B cell (primary cell): ENCODE measurements around the gene SURF2. TPM values are rescaled to one million over a fixed set of nuclear protein-coding genes. Genes with fewer than 3 reads are reported as not detected.

Experiments used
- ATAC-seq: fragments of 200-7000 bp; cut with Tn5 transposase; one replicate; pipeline ENCODE4 v1.10.0; 2021; ENCODE audit warnings: low read depth, mild to moderate bottlenecking, moderate number of reproducible peaks, moderate library complexity
- CTCF ChIA-PET: fragments of 350-600 bp; sonication (Branson Sonifier 250); formaldehyde crosslinking; loops from one replicate; lab custom pipeline; 2021; ENCODE audit warnings: antibody characterized with exemption, inconsistent platforms; lab: Charles Lee
- POLR2A ChIA-PET: fragments of 350-600 bp; sonication (Branson Sonifier 250); formaldehyde crosslinking; loops from one replicate; lab custom pipeline; 2021; ENCODE audit warnings: antibody characterized with exemption; lab: Charles Lee
- DNase-seq: peaks from one replicate; pipeline ENCODE4 v3.0.0; 2013
- H2AFZ ChIP-seq: 2 replicates; pipeline ENCODE4 v1.6.1; 2012; ENCODE audit warnings: mild to moderate bottlenecking, low read depth, low read length; ENCODE audit not compliant: insufficient read depth, poor library complexity, severe bottlenecking
- H3K27ac ChIP-seq, 2 donors: 1 replicate in 1 of 2; 2 replicates in 1 of 2; pipeline ENCODE4 v1.5.1; 2012 to 2013; ENCODE audit warnings: low read length in 2 of 2, mild to moderate bottlenecking in 2 of 2, moderate library complexity in 1 of 2
- H3K27me3 ChIP-seq, 4 experiments: fragments of 200-600 bp in 1 of 4; sonication (generic) in 1 of 4; replicated peaks in 1 of 4; 1 replicate in 2 of 4; 2 replicates in 2 of 4; pipeline versions ENCODE4 v1.6.1 to v1.7.0; 2013 to 2016; ENCODE audit warnings: low read length in 3 of 4, mild to moderate bottlenecking in 2 of 4, mixed read lengths in 1 of 4, moderate library complexity in 1 of 4; ENCODE audit not compliant: insufficient read depth in 4 of 4, control insufficient read depth in 3 of 4; ENCODE audit errors: control extremely low read depth in 1 of 4
- H3K36me3 ChIP-seq, 2 experiments: replicated peaks in 1 of 2; 1 replicate in 1 of 2; 2 replicates in 1 of 2; pipeline versions ENCODE4 v1.6.1 to v1.7.1; 2013; ENCODE audit warnings: low read length in 1 of 2; ENCODE audit not compliant: insufficient read depth in 2 of 2, control insufficient read depth in 1 of 2; ENCODE audit errors: control extremely low read depth in 1 of 2, extremely low read depth in 1 of 2
- H3K4me1 ChIP-seq, 2 donors: fragments of 200-600 bp in 1 of 2; sonication (generic) in 1 of 2; 1 replicate in 1 of 2; 2 replicates in 1 of 2; pipeline versions ENCODE4 v1.5.1 to v1.6.1; 2013 to 2017; ENCODE audit warnings: low read length in 2 of 2; ENCODE audit not compliant: control insufficient read depth in 2 of 2, insufficient read depth in 2 of 2
- H3K4me2 ChIP-seq: replicated peaks from 2 replicates; pipeline ENCODE3; 2012; ENCODE audit warnings: mild to moderate bottlenecking, low read depth, low read length; ENCODE audit not compliant: poor library complexity, severe bottlenecking
- H3K4me3 ChIP-seq, 5 experiments: fragments of 200-600 bp in 1 of 5; sonication (generic) in 1 of 5; 1 replicate in 3 of 5; 2 replicates in 2 of 5; pipeline versions ENCODE4 v1.5.1 to v1.7.0; 2011 to 2016; ENCODE audit warnings: low read length in 4 of 5, mild to moderate bottlenecking in 4 of 5, low read depth in 2 of 5, control low read depth in 1 of 5, moderate library complexity in 1 of 5; ENCODE audit not compliant: insufficient read depth in 1 of 5; ENCODE audit errors: control extremely low read depth in 1 of 5, extremely low read depth in 1 of 5
- H3K79me2 ChIP-seq: fragments of 200-600 bp; sonication (generic); one replicate; pipeline ENCODE4 v1.6.0; 2016; ENCODE audit warnings: low read length; ENCODE audit not compliant: control insufficient read depth, insufficient read depth
- H3K9ac ChIP-seq: fragments of 200-600 bp; sonication (generic); 2 replicates; pipeline ENCODE4 v1.6.1; 2017; ENCODE audit warnings: mild to moderate bottlenecking, low read length, moderate library complexity
- H3K9me3 ChIP-seq, 3 donors: one replicate each; pipeline versions ENCODE4 v1.6.1 to v1.7.1; 2013; ENCODE audit warnings: low read length in 2 of 3; ENCODE audit not compliant: control insufficient read depth in 2 of 3, insufficient read depth in 1 of 3; ENCODE audit errors: control extremely low read depth in 1 of 3
- H4K20me1 ChIP-seq: 2 replicates; pipeline ENCODE4 v1.6.0; 2012; ENCODE audit warnings: mild to moderate bottlenecking, low read length; ENCODE audit not compliant: insufficient read depth, control insufficient read depth, poor library complexity, severe bottlenecking
- H3K27ac Mint-ChIP-seq: one replicate; pipeline ENCODE4 v1.8.0; 2021; ENCODE audit warnings: mixed read lengths
- H3K27me3 Mint-ChIP-seq: one replicate; pipeline ENCODE4 v1.8.0; 2021; ENCODE audit warnings: mixed read lengths
- H3K4me1 Mint-ChIP-seq: one replicate; pipeline ENCODE4 v1.8.0; 2021; ENCODE audit warnings: mixed read lengths
- H3K4me3 Mint-ChIP-seq: one replicate; pipeline ENCODE4 v1.8.0; 2021; ENCODE audit warnings: mixed read lengths
- H3K9me3 Mint-ChIP-seq: one replicate; pipeline ENCODE4 v1.8.0; 2022; ENCODE audit warnings: mixed read lengths; ENCODE audit not compliant: insufficient read depth
- EZH2 ChIP-seq: IDR thresholded peaks from 2 replicates; pipeline ENCODE4 v1.6.1; 2012; ENCODE audit warnings: borderline replicate concordance, low read depth, mild to moderate bottlenecking, moderate library complexity, low read length; ENCODE audit not compliant: insufficient read depth, poor library complexity, severe bottlenecking
- WGBS: methylation state at CpG from one replicate; pipeline ENCODE4 v1.1.5; 2013; ENCODE audit warnings: missing lambda C conversion rate; ENCODE audit not compliant: insufficient coverage; 5-methylcytosine and 5-hydroxymethylcytosine counted together
- intact Hi-C: fragments of 100-400 bp; cut with micrococcal nuclease; formaldehyde crosslinking; loops from one replicate; pipeline ENCODE4 v1.10.0; 2022
- polyA plus RNA-seq: library from polyadenylated mRNA; depleted of rRNA; stranded (reverse); fragments of >200 nt; gene quantifications from 2 replicates; pipeline ENCODE4 v1.2.3, GENCODE V29; 2012
- total RNA-seq, 2 donors: library from RNA; stranded (reverse); fragments of 120-200 nt in 1 of 2; gene quantifications; 1 replicate in 1 of 2; 2 replicates in 1 of 2; pipeline versions ENCODE4 v1.2.3 to v1.2.4, GENCODE V29; 2013 to 2022
- TF ChIP-seq, protein P1 (sequence below): fragments of 200-600 bp; IDR thresholded peaks from one replicate; pipeline ENCODE4 v1.8.0; 2022; ENCODE audit warnings: antibody characterized with exemption, mild to moderate bottlenecking

Gene SURF2
- total and polyA plus RNA-seq, 2 donors (not counting 1 experiment from before 2014, with no cell fraction given) = 17.1 to 17.3 TPM

DNA sequence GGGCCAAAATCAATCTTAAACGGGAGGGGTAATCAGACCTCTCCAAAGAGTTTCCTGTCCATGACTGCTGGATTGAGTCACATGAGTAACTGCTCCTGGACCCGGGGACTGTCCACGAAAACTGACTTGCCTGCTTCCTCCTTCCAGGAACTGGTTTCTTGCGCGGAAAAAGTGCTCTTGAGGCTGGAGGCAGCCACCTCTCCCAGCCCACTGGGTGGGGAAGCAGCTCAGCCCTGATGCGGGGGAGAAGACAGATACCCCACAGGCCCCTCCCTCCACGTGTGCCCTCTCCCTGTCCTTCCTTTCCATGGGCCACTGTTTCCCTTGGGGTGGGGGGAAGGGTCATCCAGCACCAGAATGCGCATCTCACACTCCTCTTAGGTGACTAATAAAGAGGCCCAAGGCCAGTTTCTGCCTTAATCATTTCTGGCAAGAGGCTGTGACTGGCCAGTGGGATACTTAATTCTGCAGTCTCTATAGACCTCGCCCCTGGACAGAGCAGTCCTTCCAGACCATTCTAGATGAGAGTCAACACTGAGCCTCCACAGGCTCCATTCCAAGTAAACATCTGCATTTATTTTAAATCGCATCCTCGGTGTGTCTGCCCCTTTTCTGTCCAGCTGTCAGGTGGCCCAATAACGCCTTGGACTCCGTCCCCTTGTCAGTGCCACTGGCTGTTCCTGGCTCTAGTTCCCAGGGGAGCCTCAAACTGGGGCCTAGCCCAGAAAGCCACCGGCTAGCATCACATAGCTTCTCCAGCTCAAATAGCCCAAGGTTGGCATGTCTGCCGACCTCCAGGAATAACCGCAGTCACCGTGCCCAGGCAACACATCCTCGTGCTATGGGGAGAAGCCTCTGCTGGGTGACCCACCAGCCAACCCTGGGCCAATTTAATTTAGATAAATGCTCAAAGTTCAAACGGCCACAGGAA lies 49.4 kb downstream of the SURF2 start:
- WGBS = 91% methylated on average over 10 of the region's 19 CpGs
- POLR2A ChIA-PET = no interaction called here
- no peaks in the 10 kb centered on the region for H3K9me3 Mint-ChIP-seq
- DNase-seq (no peak), ATAC-seq (no peak)
- Histone ChIP-seq H4K20me1 (peaks cover 42% of the 10 kb centered on the region), H3K36me3 (peaks cover 0 to 58% of the 10 kb centered on the region in 2 experiments), H3K4me2 (no peak overlapping the region), H2AFZ (no peak overlapping the region), H3K4me1 (peaks cover 0 to 2% of the 10 kb centered on the region in 2 donors), H3K27ac (no peak overlapping the region), H3K27me3 (no peaks in the 10 kb centered on the region), H3K79me2 (peaks cover 5% of the 10 kb centered on the region), H3K9me3 (no peaks in the 10 kb centered on the region), H3K4me3 (no peak overlapping the region), H3K9ac (no peak overlapping the region)
- H3K4me1 Mint-ChIP-seq = peaks cover 2% of the 10 kb centered on the region
- H3K27ac Mint-ChIP-seq = no peak overlapping the region
- intact Hi-C loops = loop anchor here (1.0 to 2.0 kb wide), 3 partner anchors 55 to 81 kb away; partner anchors contain the start of gene SLC2A6
- TF ChIP-seq, protein P1, sequence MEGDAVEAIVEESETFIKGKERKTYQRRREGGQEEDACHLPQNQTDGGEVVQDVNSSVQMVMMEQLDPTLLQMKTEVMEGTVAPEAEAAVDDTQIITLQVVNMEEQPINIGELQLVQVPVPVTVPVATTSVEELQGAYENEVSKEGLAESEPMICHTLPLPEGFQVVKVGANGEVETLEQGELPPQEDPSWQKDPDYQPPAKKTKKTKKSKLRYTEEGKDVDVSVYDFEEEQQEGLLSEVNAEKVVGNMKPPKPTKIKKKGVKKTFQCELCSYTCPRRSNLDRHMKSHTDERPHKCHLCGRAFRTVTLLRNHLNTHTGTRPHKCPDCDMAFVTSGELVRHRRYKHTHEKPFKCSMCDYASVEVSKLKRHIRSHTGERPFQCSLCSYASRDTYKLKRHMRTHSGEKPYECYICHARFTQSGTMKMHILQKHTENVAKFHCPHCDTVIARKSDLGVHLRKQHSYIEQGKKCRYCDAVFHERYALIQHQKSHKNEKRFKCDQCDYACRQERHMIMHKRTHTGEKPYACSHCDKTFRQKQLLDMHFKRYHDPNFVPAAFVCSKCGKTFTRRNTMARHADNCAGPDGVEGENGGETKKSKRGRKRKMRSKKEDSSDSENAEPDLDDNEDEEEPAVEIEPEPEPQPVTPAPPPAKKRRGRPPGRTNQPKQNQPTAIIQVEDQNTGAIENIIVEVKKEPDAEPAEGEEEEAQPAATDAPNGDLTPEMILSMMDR = no peak
- TF ChIP-seq EZH2 = no peak
- CTCF ChIA-PET = interaction anchor here (0.6 to 4.8 kb wide), 6 partner anchors 12 to 219 kb away, joined by 3 to 34 read pairs (median 4); partner anchors contain the start of genes CACFD1 and REXO4
- H3K27me3 Mint-ChIP-seq = no peaks in the 10 kb centered on the region
- H3K4me3 Mint-ChIP-seq = no peak overlapping the region
